H9 (cell line): ENCODE data around the gene CRYBG2. TPM values are rescaled to one million over a fixed set of nuclear protein-coding genes. Genes with fewer than 3 reads are reported as not detected.

Experiments
- DNase-seq: peaks from one replicate; pipeline ENCODE4 v3.0.0-alpha.2; 2017
- H2AFZ ChIP-seq: one replicate; pipeline ENCODE4 v1.6.1; 2013; ENCODE audit warnings: mild to moderate bottlenecking, low read length, control low read depth, moderate library complexity
- H2AK5ac ChIP-seq: 2 replicates; pipeline ENCODE4 v1.6.1; 2013; ENCODE audit warnings: low read length, control low read depth, mixed read lengths; ENCODE audit not compliant: insufficient read length
- H2BK120ac ChIP-seq: one replicate; pipeline ENCODE4 v1.6.1; 2013; ENCODE audit warnings: low read depth, mild to moderate bottlenecking, low read length, control low read depth, inconsistent platforms; ENCODE audit not compliant: poor library complexity, severe bottlenecking
- H2BK12ac ChIP-seq: 2 replicates; pipeline ENCODE4 v1.6.1; 2013; ENCODE audit warnings: low read length, control low read depth, mixed read lengths, low read depth; ENCODE audit not compliant: insufficient read length
- H2BK15ac ChIP-seq: 2 replicates; pipeline ENCODE4 v1.6.1; 2013; ENCODE audit warnings: low read depth, low read length, control low read depth
- H2BK20ac ChIP-seq: one replicate; pipeline ENCODE4 v1.6.1; 2013; ENCODE audit warnings: low read depth, mild to moderate bottlenecking, low read length, control low read depth, inconsistent platforms; ENCODE audit not compliant: poor library complexity, severe bottlenecking
- H2BK5ac ChIP-seq: 2 replicates; pipeline ENCODE4 v1.6.1; 2013; ENCODE audit warnings: low read length, control low read depth, mixed read lengths; ENCODE audit not compliant: insufficient read length
- H3K14ac ChIP-seq: 2 replicates; pipeline ENCODE4 v1.6.1; 2013; ENCODE audit warnings: low read length, control low read depth; ENCODE audit not compliant: insufficient read depth
- H3K18ac ChIP-seq: 2 replicates; pipeline ENCODE4 v1.6.1; 2013; ENCODE audit warnings: low read depth, mild to moderate bottlenecking, mixed read lengths, low read length, control low read depth; ENCODE audit not compliant: insufficient read length
- H3K23ac ChIP-seq: 2 replicates; pipeline ENCODE4 v1.6.1; 2013; ENCODE audit warnings: low read length, control low read depth, mixed read lengths, low read depth; ENCODE audit not compliant: insufficient read length
- H3K23me2 ChIP-seq: 2 replicates; pipeline ENCODE4 v1.6.1; 2013; ENCODE audit warnings: low read depth, mild to moderate bottlenecking, mixed read lengths, low read length, control low read depth; ENCODE audit not compliant: insufficient read length, poor library complexity, severe bottlenecking
- H3K27ac ChIP-seq: 2 replicates; pipeline ENCODE4 v1.5.1; 2013; ENCODE audit warnings: low read length, control low read depth, mixed read lengths, low read depth; ENCODE audit not compliant: insufficient read length
- H3K27me3 ChIP-seq: 2 replicates; pipeline ENCODE4 v1.6.1; 2013; ENCODE audit warnings: low read length, control low read depth, inconsistent platforms; ENCODE audit not compliant: insufficient read depth
- H3K4ac ChIP-seq: 2 replicates; pipeline ENCODE4 v1.6.1; 2013; ENCODE audit warnings: low read depth, mild to moderate bottlenecking, control low read depth, inconsistent platforms, low read length, moderate library complexity
- H3K4me1 ChIP-seq: 2 replicates; pipeline ENCODE4 v1.6.1; 2013; ENCODE audit warnings: low read length, control low read depth, inconsistent platforms; ENCODE audit not compliant: insufficient read depth
- H3K4me2 ChIP-seq: 2 replicates; pipeline ENCODE4 v1.6.1; 2013; ENCODE audit warnings: low read length, control low read depth, mixed read lengths; ENCODE audit not compliant: insufficient read length, insufficient read depth
- H3K56ac ChIP-seq: 2 replicates; pipeline ENCODE4 v1.6.1; 2013; ENCODE audit warnings: low read depth, mild to moderate bottlenecking, mixed read lengths, low read length, control low read depth; ENCODE audit not compliant: insufficient read length
- H3K79me1 ChIP-seq: 2 replicates; pipeline ENCODE4 v1.6.1; 2013; ENCODE audit warnings: low read depth, mild to moderate bottlenecking, moderate library complexity, low read length, control low read depth, inconsistent platforms; ENCODE audit not compliant: insufficient read depth, poor library complexity, severe bottlenecking
- H3K79me2 ChIP-seq: 2 replicates; pipeline ENCODE4 v1.6.1; 2013; ENCODE audit warnings: low read length, control low read depth, inconsistent platforms; ENCODE audit not compliant: insufficient read depth
- H3K9ac ChIP-seq: 2 replicates; pipeline ENCODE4 v1.6.1; 2013; ENCODE audit warnings: low read length, control low read depth, mixed read lengths; ENCODE audit not compliant: insufficient read length; ENCODE audit errors: extremely low read depth
- H3K9me3 ChIP-seq: one replicate; pipeline ENCODE4 v1.6.1; 2013; ENCODE audit warnings: low read depth, low read length, inconsistent platforms; ENCODE audit not compliant: control insufficient read depth
- H3T11ph ChIP-seq: one replicate; pipeline ENCODE4 v1.6.1; 2013; ENCODE audit warnings: mild to moderate bottlenecking, low read length, control low read depth, inconsistent platforms
- H4K20me1 ChIP-seq: one replicate; pipeline ENCODE4 v1.6.1; 2013; ENCODE audit not compliant: control insufficient read depth, insufficient read length, insufficient read depth
- H4K5ac ChIP-seq: 2 replicates; pipeline ENCODE4 v1.6.1; 2013; ENCODE audit warnings: low read depth, mild to moderate bottlenecking, mixed read lengths, low read length, control low read depth; ENCODE audit not compliant: insufficient read length
- H4K8ac ChIP-seq: replicated peaks from 2 replicates; pipeline ENCODE4 v1.6.1; 2013; ENCODE audit warnings: low read length, control low read depth, mixed read lengths, low read depth; ENCODE audit not compliant: insufficient read length
- H4K91ac ChIP-seq: 2 replicates; pipeline ENCODE4 v1.6.1; 2013; ENCODE audit warnings: low read depth, mild to moderate bottlenecking, moderate library complexity, mixed read lengths, low read length, control low read depth; ENCODE audit not compliant: insufficient read length
- H3K27ac Mint-ChIP-seq, 3 experiments: 2 replicates in 2 of 3; 3 replicates in 1 of 3; pipeline ENCODE4 v1.8.0; 2020 to 2021; ENCODE audit warnings: mixed read lengths in 3 of 3, mild to moderate bottlenecking in 1 of 3, moderate library complexity in 1 of 3
- H3K27me3 Mint-ChIP-seq: 2 replicates; pipeline ENCODE4 v1.8.0; 2021; ENCODE audit warnings: low read depth, mild to moderate bottlenecking, moderate library complexity, mixed read lengths
- H3K36me3 Mint-ChIP-seq, 3 experiments: 2 replicates in 2 of 3; 3 replicates in 1 of 3; pipeline ENCODE4 v1.8.0; 2020 to 2021; ENCODE audit warnings: low read depth in 3 of 3, mixed read lengths in 3 of 3; ENCODE audit not compliant: insufficient read depth in 1 of 3
- H3K4me1 Mint-ChIP-seq, 2 experiments: 2 replicates each; pipeline ENCODE4 v1.8.0; 2020; ENCODE audit warnings: mixed read lengths in 2 of 2
- H3K4me3 Mint-ChIP-seq, 2 experiments: 2 replicates in 1 of 2; 3 replicates in 1 of 2; pipeline ENCODE4 v1.8.0; 2020 to 2021; ENCODE audit warnings: mild to moderate bottlenecking in 2 of 2, mixed read lengths in 2 of 2, moderate library complexity in 1 of 2
- H3K9me3 Mint-ChIP-seq, 2 experiments: 2 replicates in 1 of 2; 3 replicates in 1 of 2; pipeline ENCODE4 v1.8.0; 2020; ENCODE audit warnings: mild to moderate bottlenecking in 2 of 2, mixed read lengths in 2 of 2, moderate library complexity in 1 of 2
- CTCF ChIP-seq: fragments of 200-600 bp; sonication (generic); conservative IDR thresholded peaks from 3 replicates; pipeline ENCODE4 v1.8.0; 2021; ENCODE audit warnings: antibody characterized with exemption, mild to moderate bottlenecking
- WGBS: extraction: QIAGEN DNeasy Blood & Tissue Kit; methylation state at CpG from one replicate; pipeline ENCODE4 v1.1.7; 2013; ENCODE audit warnings: missing lambda C conversion rate, low lambda C conversion rate, mixed read lengths; ENCODE audit not compliant: insufficient read length; ENCODE audit errors: extremely low coverage; 5-methylcytosine and 5-hydroxymethylcytosine counted together
- total RNA-seq: library from RNA; stranded (reverse); gene quantifications from 2 replicates; pipeline ENCODE4 v1.2.1, GENCODE V29; 2021

Gene CRYBG2
- total RNA-seq, 1 experiment from 2014 or later, result 12.8 TPM

- H3K27me3 ChIP-seq, result no peaks in the 10 kb centered on the region
- no peak overlapping the region for H3K4me3 Mint-ChIP-seq
- H3K4me1 ChIP-seq, result peaks cover 3% of the 10 kb centered on the region; the same call in 1 of the 2 replicates
- H3K4ac ChIP-seq, result no peak overlapping the region
- H3K36me3 Mint-ChIP-seq, result no peaks in the 10 kb centered on the region; a peak in 2 of 7 replicates
- no peak overlapping the region for H3K23ac ChIP-seq
- no peak overlapping the region for H3K9ac ChIP-seq
- WGBS, result no CpG with 5 or more reads among the region's 10 CpGs
- H3T11ph ChIP-seq, result no peak overlapping the region
- no peak overlapping the region for H2BK12ac ChIP-seq
- no peak for TF ChIP-seq CTCF
- no peaks in the 10 kb centered on the region for H4K20me1 ChIP-seq
- H2AFZ ChIP-seq, result no peak overlapping the region
- no peak overlapping the region for H4K8ac ChIP-seq
- H2AK5ac ChIP-seq, result no peak overlapping the region
- H3K56ac ChIP-seq, result no peak overlapping the region
- H3K18ac ChIP-seq, result no peak overlapping the region
- no peak overlapping the region for H3K14ac ChIP-seq
- H2BK5ac ChIP-seq, result no peak overlapping the region
- no peak overlapping the region for H2BK20ac ChIP-seq
- no peaks in the 10 kb centered on the region for H3K79me2 ChIP-seq
- H3K27ac ChIP-seq, result no peak overlapping the region
- no peaks in the 10 kb centered on the region for H3K23me2 ChIP-seq
- DNase-seq, result no peak
- no peaks in the 10 kb centered on the region for H3K9me3 Mint-ChIP-seq
- no peak overlapping the region for H3K4me2 ChIP-seq
- H2BK15ac ChIP-seq, result no peak overlapping the region
- H3K27me3 Mint-ChIP-seq, result peaks cover 5% of the 10 kb centered on the region
- no peak overlapping the region for H3K27ac Mint-ChIP-seq
- H4K5ac ChIP-seq, result no peak overlapping the region
- no peaks in the 10 kb centered on the region for H3K79me1 ChIP-seq
- no peaks in the 10 kb centered on the region for H3K9me3 ChIP-seq
- peaks cover 19 to 20% of the 10 kb centered on the region in 2 experiments for H3K4me1 Mint-ChIP-seq
- no peak overlapping the region for H4K91ac ChIP-seq
- no peak overlapping the region for H2BK120ac ChIP-seq
These were observed 7.5 kb downstream of the CRYBG2 start for GRCh38 chr1:26346274-26347033.
